GM19238 (cell line): Measurements from ENCODE around the gene PRRG4.
"Not testable (repeated sequence)": the region's sequence is repeated elsewhere in the genome, so short reads cannot be mapped to it uniquely, and the experiment has no call there.

Experiments
- DNase-seq: peaks from one replicate; pipeline ENCODE4 v3.0.0; 2011; ENCODE audit warnings: low spot score; ENCODE audit not compliant: insufficient read length

The PRRG4 gene

DNA sequence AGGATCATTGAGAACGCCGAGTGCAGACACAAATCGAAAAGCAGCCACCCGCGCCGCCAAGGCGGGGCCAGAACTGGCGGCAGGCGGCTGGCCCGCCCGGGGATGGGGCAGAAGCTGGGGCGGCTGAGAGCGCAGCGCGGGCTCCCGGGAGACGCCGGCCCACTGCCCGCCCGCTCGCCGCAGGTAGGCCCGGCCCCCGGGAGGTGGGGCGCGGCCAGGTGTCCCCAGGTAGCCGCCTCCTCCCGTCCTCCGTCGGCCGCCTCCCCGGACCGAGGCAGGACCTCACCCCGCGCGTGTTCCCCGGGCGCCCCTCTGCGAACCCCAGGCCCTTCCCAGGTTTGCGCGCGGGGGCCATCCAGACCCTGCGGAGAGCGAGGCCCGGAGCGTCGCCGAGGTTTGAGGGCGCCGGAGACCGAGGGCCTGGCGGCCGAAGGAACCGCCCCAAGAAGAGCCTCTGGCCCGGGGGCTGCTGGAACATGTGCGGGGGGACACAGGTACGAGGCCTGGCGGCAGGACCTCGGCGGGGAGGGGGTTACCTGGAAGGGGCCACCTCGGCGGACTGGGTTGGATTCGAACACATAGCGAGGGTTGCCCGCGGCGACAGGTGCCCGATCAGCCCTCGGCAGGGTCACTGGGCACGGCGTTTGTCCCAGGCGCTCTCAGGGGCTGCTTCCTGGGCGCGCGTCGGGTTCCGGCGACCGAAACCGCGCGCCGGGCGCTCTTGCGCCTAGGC, at the start of gene PRRG4:
Gene PRRG4, plus strand, starts transcription at position 248 of the 733 bp plus-strand sequence. CDS start 603 bp downstream, outside the sequence.
- DNase-seq = peak; percentile 56

DNA sequence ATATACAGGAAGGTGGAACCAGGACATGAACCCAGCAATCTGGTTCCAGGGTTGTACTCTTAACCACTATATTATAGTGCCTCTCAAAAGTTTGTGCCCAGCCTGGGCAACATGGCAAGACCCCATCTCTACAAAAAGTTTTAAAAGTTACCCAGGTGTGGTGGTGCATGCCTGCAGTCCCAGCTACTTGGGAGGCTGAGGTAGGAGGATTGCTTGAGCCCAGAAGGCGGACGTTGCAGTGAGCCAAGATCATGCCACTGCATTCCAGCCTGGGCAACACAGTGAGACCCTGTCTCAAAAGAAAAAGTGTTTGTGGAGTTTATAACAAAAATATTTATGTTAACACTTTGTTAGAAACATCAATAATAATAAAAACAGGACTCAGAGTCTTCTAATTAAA, 48.9 kb upstream of the PRRG4 start:
- not testable (repeated sequence) for DNase-seq

GRCh38 chr11:32781721-32782120, 48.0 kb upstream of the PRRG4 start:
- no peak for DNase-seq

- no peak for DNase-seq
These were observed 44.5 kb upstream of the PRRG4 start for GRCh38 chr11:32785262-32785661.

DNA sequence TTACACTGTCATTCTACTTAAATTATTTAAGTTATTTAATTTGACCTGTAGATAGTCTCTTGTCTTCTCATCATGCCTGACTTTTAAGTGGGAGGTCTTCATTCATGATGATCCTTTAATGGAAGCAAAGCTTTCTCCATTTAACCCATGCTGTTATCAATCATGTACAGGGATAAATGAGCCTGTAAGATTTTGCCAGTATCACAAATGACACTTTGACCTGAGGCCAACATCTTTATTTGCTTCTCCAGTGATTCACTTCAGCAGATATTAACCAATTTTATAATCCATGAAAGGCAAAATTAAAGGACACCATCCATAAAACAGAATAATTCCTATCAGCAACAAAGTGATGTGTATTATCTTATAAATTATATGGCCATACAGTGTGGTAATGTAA, 42.9 kb upstream of the PRRG4 start:
- no peak for DNase-seq

GRCh38 chr11:32790916-32791315, 38.8 kb upstream of the PRRG4 start:
- no peak for DNase-seq

DNA sequence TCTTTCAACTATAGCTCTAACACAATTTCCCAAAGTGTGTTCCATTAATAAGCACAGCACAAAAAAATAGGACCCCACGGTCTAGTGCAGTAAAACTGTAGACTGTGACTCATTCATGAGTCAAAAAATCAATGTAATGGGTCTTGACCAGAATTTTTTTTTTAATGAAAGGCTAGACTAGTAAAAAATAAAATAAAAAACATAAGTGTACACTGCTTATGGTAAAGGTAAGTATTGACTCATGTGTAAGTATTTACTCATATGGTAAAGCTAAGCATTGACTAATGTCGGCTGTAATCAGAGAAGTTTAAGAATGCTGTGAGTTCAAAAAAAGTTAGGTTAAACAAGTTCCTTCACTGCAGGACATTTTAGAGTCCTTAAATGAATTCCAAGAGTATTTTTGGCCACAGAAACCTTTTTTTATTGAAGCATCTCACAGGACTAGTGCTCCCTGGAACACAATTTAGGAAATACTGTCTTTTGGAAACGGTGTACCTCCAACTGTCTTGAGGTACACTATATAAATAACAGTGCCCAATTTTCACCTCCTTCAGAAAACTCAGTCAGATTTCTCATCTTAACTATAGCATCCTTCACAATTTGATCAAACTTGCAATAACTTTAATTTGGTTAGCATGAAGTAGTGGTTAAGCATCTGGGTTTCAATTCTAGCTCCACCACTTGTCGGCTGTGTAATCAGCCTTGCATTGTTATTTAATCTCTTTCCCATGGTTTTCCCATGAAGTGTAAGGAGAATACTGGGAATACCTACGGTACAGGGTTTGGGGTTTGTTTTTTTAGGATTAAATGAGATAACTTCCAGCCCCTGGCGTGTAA, 37.4 kb upstream of the PRRG4 start:
- no peak for DNase-seq

- DNase-seq = peak; percentile 13
These were observed 36.7 kb upstream of the PRRG4 start for GRCh38 chr11:32792948-32793475.

- no peak for DNase-seq
These were observed 35.3 kb upstream of the PRRG4 start, which contains the start of gene CCDC73 for GRCh38 chr11:32794439-32794838. Gene CCDC73, minus strand, starts transcription at chr11:32794662. Its CDS starts 34,419 bp downstream, at chr11:32760243.

- DNase-seq = no peak
These were observed 33.3 kb upstream of the PRRG4 start for GRCh38 chr11:32796425-32796824.

GRCh38 chr11:32809313-32809712, 20.4 kb upstream of the PRRG4 start:
- no peak for DNase-seq

DNA sequence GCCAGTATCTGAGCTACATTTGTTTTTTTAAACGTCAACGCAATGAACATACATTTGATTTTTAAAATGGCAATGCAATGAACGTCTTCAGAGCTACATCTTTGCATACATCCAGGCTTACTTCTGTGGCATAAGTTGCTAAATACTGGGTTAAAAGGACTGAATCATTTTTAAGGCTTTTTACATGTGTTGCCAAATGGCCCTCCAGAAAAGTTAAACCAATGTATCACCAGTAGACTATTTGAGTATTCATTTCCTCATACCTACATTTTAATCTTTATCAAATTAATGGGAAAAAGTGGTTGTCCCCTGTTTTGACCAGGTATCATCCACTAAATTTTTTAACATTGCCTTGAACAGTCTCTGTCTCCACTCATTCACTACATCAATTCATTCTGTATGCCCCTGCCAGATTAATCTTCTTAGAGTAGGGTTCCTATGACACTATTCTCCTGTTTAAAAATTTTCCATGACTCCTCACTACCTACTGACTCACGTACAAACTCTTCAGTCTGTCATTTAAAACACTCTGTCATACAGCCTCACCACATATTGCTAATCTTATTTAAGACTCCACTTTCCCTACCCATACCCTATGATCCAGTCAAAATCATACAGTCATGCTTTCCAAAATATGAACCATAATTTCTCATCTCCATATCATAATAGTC, 12.4 kb upstream of the PRRG4 start:
- no peak for DNase-seq

DNA sequence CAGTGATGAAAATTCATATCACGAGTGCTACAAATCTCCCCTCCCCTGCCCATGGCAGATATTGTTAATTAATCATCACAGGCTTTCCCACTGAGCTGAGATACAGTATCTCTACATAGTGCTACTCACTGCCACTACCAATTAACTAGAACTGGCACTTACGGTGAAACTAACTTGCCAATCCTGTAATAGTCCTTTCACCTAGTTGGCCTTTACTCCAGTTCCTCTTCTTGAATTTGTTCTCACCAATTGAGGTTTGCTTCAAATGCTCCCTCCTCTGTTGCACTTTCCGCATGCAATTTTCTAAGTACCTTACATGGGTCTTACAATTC, 11.9 kb upstream of the PRRG4 start:
- DNase-seq = no peak

- no peak for DNase-seq
These were observed 10.5 kb upstream of the PRRG4 start for GRCh38 chr11:32819187-32819586.

- DNase-seq = no peak
These were observed 9.2 kb upstream of the PRRG4 start for GRCh38 chr11:32820497-32820896.

- no peak for DNase-seq
These were observed 8.2 kb upstream of the PRRG4 start for GRCh38 chr11:32821517-32821916.

- no peak for DNase-seq
These were observed 7.7 kb upstream of the PRRG4 start for GRCh38 chr11:32821917-32822560.

DNA sequence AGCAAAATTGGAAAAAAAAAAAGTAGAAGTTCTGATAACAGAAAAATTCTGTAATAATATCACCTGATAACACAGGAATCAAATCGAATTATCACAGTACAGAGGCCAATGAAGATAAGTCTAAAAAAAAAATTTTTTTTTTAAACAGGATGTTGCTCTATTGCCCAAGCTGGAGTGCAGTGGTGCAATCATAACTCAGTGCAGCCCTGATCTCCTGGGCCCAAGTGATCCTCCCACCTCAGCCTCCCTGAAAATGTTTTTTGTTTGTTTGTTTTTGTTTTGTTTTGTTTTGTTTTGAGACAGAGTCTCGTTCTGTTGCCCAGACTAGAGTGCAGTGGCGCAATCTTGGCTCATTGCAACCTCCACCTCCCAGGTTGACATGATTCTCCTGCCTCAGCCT, 6.1 kb upstream of the PRRG4 start:
- not testable (repeated sequence) for DNase-seq

DNA sequence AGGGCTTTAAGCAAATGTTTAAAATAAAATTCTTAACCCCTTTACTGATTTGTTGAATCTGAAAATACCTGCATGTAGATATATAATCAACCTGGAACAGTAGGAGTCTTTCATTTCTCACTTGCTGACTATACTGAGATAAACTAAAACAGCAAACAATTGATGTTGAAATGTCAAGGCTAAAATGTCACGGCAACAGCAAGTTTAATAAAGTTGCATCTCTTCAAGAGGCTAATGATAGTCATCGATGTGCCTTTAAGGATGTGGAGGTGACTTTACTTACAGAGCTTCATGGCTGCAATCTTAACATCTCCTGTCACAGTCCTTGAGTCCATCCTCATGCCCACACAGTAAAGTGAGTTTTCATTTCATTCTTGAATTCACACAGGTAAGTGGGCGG, 3.6 kb upstream of the PRRG4 start:
- DNase-seq = no peak

DNA sequence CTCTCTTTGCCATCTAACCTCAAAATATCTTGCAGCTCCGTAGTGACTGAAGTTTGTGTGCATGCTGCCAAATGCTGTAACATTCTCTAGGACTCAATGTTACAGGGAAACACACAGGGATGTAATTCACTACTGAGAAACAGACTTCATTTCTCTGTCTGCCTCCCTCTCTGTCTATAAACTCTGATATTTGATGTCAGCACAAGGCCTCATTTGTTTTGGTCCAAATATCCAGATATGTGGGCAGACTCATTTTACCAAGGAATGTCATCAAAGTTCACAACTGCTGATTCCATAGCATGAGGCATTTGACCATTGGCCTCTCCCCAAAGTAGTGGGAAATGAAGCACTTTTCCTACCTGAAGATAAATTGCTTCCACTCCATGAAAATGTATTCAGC, 2.5 kb upstream of the PRRG4 start:
- no peak for DNase-seq

GRCh38 chr11:32829157-32829679, 509 bp upstream of the PRRG4 start:
- DNase-seq = no peak
